Spleen (tissue), 7 donors: Measurements from ENCODE around the gene DBH.

Source experiments
- POLR2A ChIP-seq, 3 donors: fragments of 450-650 bp; IDR thresholded peaks; one replicate each; pipeline ENCODE4 v1.5.1; 2017; ENCODE audit warnings: antibody characterized with exemption in 3 of 3, mild to moderate bottlenecking in 1 of 3
- TF ChIP-seq, protein P1 (sequence below), 11 experiments: fragments of 200-600 bp in 7 of 11; fragments of 450-650 bp in 4 of 11; sonication (generic) in 4 of 11; IDR thresholded peaks in 8 of 11; conservative IDR thresholded peaks in 3 of 11; 1 replicate in 7 of 11; 2 replicates in 4 of 11; pipeline versions ENCODE4 v1.4.0 to v1.8.0; 2016 to 2021; ENCODE audit warnings: antibody characterized with exemption in 11 of 11, inconsistent platforms in 4 of 11, mild to moderate bottlenecking in 1 of 11
- donor health status: DM: no; HTN: no; CAD: no; lungs with moderate emphysema.
- donor health status: DM: no; HTN: no; CAD: no.
- donor health status: DM: no; HTN: no; CAD: no.

GRCh38 chr9:133664173-133665050, 28.2 kb downstream of the DBH start:
- TF ChIP-seq, protein P1, sequence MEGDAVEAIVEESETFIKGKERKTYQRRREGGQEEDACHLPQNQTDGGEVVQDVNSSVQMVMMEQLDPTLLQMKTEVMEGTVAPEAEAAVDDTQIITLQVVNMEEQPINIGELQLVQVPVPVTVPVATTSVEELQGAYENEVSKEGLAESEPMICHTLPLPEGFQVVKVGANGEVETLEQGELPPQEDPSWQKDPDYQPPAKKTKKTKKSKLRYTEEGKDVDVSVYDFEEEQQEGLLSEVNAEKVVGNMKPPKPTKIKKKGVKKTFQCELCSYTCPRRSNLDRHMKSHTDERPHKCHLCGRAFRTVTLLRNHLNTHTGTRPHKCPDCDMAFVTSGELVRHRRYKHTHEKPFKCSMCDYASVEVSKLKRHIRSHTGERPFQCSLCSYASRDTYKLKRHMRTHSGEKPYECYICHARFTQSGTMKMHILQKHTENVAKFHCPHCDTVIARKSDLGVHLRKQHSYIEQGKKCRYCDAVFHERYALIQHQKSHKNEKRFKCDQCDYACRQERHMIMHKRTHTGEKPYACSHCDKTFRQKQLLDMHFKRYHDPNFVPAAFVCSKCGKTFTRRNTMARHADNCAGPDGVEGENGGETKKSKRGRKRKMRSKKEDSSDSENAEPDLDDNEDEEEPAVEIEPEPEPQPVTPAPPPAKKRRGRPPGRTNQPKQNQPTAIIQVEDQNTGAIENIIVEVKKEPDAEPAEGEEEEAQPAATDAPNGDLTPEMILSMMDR (IDR thresholded peaks at IDR 0.05 in 8 of 11, conservative IDR thresholded peaks at IDR 0.05 in 3 of 11), result no peak
- no peak for TF ChIP-seq POLR2A (IDR thresholded peaks at IDR 0.05)
